SK-N-MC (cell line): ENCODE measurements around the gene MTG2.

Experiments used
- EZH2 ChIP-seq: fragments of 200-600 bp; sonication (generic); IDR thresholded peaks from one replicate; pipeline ENCODE4 v1.6.1; 2017; ENCODE audit warnings: antibody characterized with exemption
- POLR2AphosphoS5 ChIP-seq: IDR thresholded peaks from 2 replicates; pipeline ENCODE4 v1.6.1; 2012; ENCODE audit warnings: mild to moderate bottlenecking, low read depth, low read length, borderline replicate concordance

DNA sequence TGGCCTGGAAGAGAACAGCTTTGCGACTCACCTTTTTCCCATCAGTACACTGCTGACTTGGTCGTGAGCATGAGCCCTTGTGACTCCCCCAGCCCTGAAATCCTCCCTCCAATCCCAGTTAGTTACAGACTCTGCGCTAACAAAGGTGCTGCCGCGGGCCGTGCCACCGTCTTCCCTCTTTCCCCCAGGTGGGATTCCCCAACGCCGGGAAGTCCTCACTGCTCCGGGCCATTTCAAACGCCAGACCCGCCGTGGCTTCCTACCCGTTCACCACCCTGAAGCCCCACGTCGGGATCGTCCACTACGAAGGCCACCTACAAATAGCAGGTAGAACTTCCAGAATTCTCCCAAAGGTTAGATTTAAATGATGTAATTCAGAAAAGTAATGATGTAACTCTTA is 16.1 kb downstream of the MTG2 start:
- TF ChIP-seq POLR2AphosphoS5 (no peak), EZH2 (no peak)
